ENCODE results near the gene C10orf71. TPM values are rescaled to one million over a fixed set of nuclear protein-coding genes. Genes with fewer than 3 reads are reported as not detected.

The C10orf71 gene
- total RNA-seq, 1 donor from 2014 or later = not detected

- Histone ChIP-seq H2AFZ (ENCODE audit: low read depth, low read length) (no peak overlapping the region), H3K27ac (ENCODE audit: low read depth, low read length) (no peak overlapping the region), H3K9me3 (ENCODE audit: insufficient read depth, low read depth, low read length) (no peaks in the 10 kb centered on the region), H3K36me3 (ENCODE audit: insufficient read depth, low read length) (no peaks in the 10 kb centered on the region), H3K4me3 (ENCODE audit: insufficient read depth, low read depth, low read length) (no peak overlapping the region), H3K4me1 (ENCODE audit: insufficient read depth, low read length) (no peaks in the 10 kb centered on the region), H3K79me2 (ENCODE audit: insufficient read depth, low read length) (no peaks in the 10 kb centered on the region), H3K9ac (ENCODE audit: low read length) (no peak overlapping the region), H3K27me3 (ENCODE audit: insufficient read depth, low read length) (peaks cover 4% of the 10 kb centered on the region), H4K20me1 (ENCODE audit: insufficient read depth, low read length) (no peaks in the 10 kb centered on the region), H3K4me2 (ENCODE audit: low read length) (no peak overlapping the region)
- DNase-seq (ENCODE audit: low read depth) (no peak), FAIRE-seq (no peak)
- no peak overlapping the region for H3K4me3 Mint-ChIP-seq (ENCODE audit: unreplicated experiment)
- no peaks in the 10 kb centered on the region for H3K9me3 Mint-ChIP-seq (ENCODE audit: unreplicated experiment)
- H3K27ac Mint-ChIP-seq (ENCODE audit: unreplicated experiment) = no peak overlapping the region
- TF ChIP-seq CTCF (IDR thresholded peaks at IDR 0.05; ENCODE audit: insufficient read depth, low read depth, low read length) (no peak), EZH2 (IDR thresholded peaks at IDR 0.05; ENCODE audit: insufficient read depth, low read length) (no peak)
- H3K27me3 Mint-ChIP-seq (ENCODE audit: low read depth, unreplicated experiment) = peaks cover 32% of the 10 kb centered on the region
- peaks cover 2% of the 10 kb centered on the region for H3K4me1 Mint-ChIP-seq (ENCODE audit: low read depth, unreplicated experiment)
- H3K36me3 Mint-ChIP-seq (ENCODE audit: low read depth, unreplicated experiment) = no peaks in the 10 kb centered on the region
These were observed 21.0 kb upstream of the C10orf71 start for GRCh38 chr10:49277973-49278372.

- Mint-ChIP-seq H3K4me3 (ENCODE audit: unreplicated experiment) (no peak overlapping the region), H3K4me1 (ENCODE audit: low read depth, unreplicated experiment) (peaks cover 2% of the 10 kb centered on the region), H3K36me3 (ENCODE audit: low read depth, unreplicated experiment) (no peaks in the 10 kb centered on the region), H3K27ac (ENCODE audit: unreplicated experiment) (no peak overlapping the region), H3K27me3 (ENCODE audit: low read depth, unreplicated experiment) (peaks cover 37% of the 10 kb centered on the region), H3K9me3 (ENCODE audit: unreplicated experiment) (no peaks in the 10 kb centered on the region)
- Histone ChIP-seq H3K27me3 (ENCODE audit: insufficient read depth, low read length) (peaks cover 4% of the 10 kb centered on the region), H3K36me3 (ENCODE audit: insufficient read depth, low read length) (no peaks in the 10 kb centered on the region), H3K4me1 (ENCODE audit: insufficient read depth, low read length) (no peaks in the 10 kb centered on the region), H3K4me3 (ENCODE audit: insufficient read depth, low read depth, low read length) (no peak overlapping the region), H3K79me2 (ENCODE audit: insufficient read depth, low read length) (no peaks in the 10 kb centered on the region), H3K27ac (ENCODE audit: low read depth, low read length) (no peak overlapping the region), H3K9ac (ENCODE audit: low read length) (no peak overlapping the region), H3K4me2 (ENCODE audit: low read length) (no peak overlapping the region), H2AFZ (ENCODE audit: low read depth, low read length) (no peak overlapping the region), H3K9me3 (ENCODE audit: insufficient read depth, low read depth, low read length) (no peaks in the 10 kb centered on the region), H4K20me1 (ENCODE audit: insufficient read depth, low read length) (no peaks in the 10 kb centered on the region)
- DNase-seq (ENCODE audit: low read depth) (no peak), FAIRE-seq (no peak)
- TF ChIP-seq CTCF (IDR thresholded peaks at IDR 0.05; ENCODE audit: insufficient read depth, low read depth, low read length) (no peak), EZH2 (IDR thresholded peaks at IDR 0.05; ENCODE audit: insufficient read depth, low read length) (no peak)
These were observed 20.4 kb upstream of the C10orf71 start for GRCh38 chr10:49278497-49278981.

- Histone ChIP-seq H3K4me3 (ENCODE audit: insufficient read depth, low read depth, low read length) (no peak overlapping the region), H3K79me2 (ENCODE audit: insufficient read depth, low read length) (no peaks in the 10 kb centered on the region)
- H3K27me3 Mint-ChIP-seq (ENCODE audit: low read depth, unreplicated experiment) = peaks cover 42% of the 10 kb centered on the region
These were observed 19.7 kb upstream of the C10orf71 start for GRCh38 chr10:49279015-49279880.

More at GRCh38 chr10:49279015-49279880, 19.7 kb upstream of the C10orf71 start:
- H4K20me1 ChIP-seq (ENCODE audit: insufficient read depth, low read length) = no peaks in the 10 kb centered on the region
- Mint-ChIP-seq H3K4me1 (ENCODE audit: low read depth, unreplicated experiment) (peaks cover 2% of the 10 kb centered on the region), H3K27ac (ENCODE audit: unreplicated experiment) (no peak overlapping the region), H3K9me3 (ENCODE audit: unreplicated experiment) (no peaks in the 10 kb centered on the region), H3K4me3 (ENCODE audit: unreplicated experiment) (no peak overlapping the region), H3K36me3 (ENCODE audit: low read depth, unreplicated experiment) (no peaks in the 10 kb centered on the region)
- H3K36me3 ChIP-seq (ENCODE audit: insufficient read depth, low read length) = no peaks in the 10 kb centered on the region
- no peak overlapping the region for H3K4me2 ChIP-seq (ENCODE audit: low read length)
- no peaks in the 10 kb centered on the region for H3K9me3 ChIP-seq (ENCODE audit: insufficient read depth, low read depth, low read length)
- TF ChIP-seq EZH2 (IDR thresholded peaks at IDR 0.05; ENCODE audit: insufficient read depth, low read length) (no peak), CTCF (IDR thresholded peaks at IDR 0.05; ENCODE audit: insufficient read depth, low read depth, low read length) (no peak)
- no peak overlapping the region for H2AFZ ChIP-seq (ENCODE audit: low read depth, low read length)
- H3K9ac ChIP-seq (ENCODE audit: low read length) = no peak overlapping the region
- peaks cover 4% of the 10 kb centered on the region for H3K27me3 ChIP-seq (ENCODE audit: insufficient read depth, low read length)
- no peak overlapping the region for H3K27ac ChIP-seq (ENCODE audit: low read depth, low read length)
- FAIRE-seq (no peak), DNase-seq (ENCODE audit: low read depth) (no peak)
- H3K4me1 ChIP-seq (ENCODE audit: insufficient read depth, low read length) = no peaks in the 10 kb centered on the region

Data from astrocyte (in vitro differentiated cells and primary cell).